ENCODE data around the gene UNC119. TPM values are rescaled to one million over a fixed set of nuclear protein-coding genes. Genes with fewer than 3 reads are reported as not detected.

The UNC119 gene
- total and polyA plus RNA-seq, 8 donors, result 13.6 to 30.9 (median 17.2) TPM

DNA sequence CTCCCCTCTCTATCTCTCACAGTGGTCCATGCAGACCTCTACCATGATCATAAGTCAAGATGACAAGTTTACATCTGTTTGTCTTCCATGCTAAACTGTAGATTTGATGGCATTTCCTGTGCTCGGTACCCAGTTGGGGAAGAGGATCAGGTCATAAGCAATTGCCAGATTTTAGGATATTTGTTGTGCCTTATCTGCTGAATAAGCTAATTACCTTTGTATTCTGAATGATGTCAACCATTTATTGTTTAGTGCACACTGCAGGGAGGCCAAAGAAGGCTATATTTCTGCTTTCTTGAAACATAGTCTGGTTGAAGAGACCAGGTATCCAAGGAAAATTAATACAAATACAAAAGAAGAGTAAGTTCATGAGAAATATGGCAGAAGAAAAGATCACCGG, 30.1 kb upstream of the UNC119 start:
- Histone ChIP-seq H3K36me3 (peaks cover 3 to 59% (median 36%) of the 10 kb centered on the region in 4 donors), H3K27ac (no peak overlapping the region), H3K4me3 (no peak overlapping the region), H3K27me3 (no peaks in the 10 kb centered on the region), H3K4me1 (peaks cover 0 to 2% (median under 1%) of the 10 kb centered on the region in 4 donors), H3K9me3 (no peaks in the 10 kb centered on the region)
- DNase-seq, result no peak
- intact Hi-C loops (cut with DNase I; ENCODE audit: low total_unique reads), result no loop called here
- TF ChIP-seq, protein P1, sequence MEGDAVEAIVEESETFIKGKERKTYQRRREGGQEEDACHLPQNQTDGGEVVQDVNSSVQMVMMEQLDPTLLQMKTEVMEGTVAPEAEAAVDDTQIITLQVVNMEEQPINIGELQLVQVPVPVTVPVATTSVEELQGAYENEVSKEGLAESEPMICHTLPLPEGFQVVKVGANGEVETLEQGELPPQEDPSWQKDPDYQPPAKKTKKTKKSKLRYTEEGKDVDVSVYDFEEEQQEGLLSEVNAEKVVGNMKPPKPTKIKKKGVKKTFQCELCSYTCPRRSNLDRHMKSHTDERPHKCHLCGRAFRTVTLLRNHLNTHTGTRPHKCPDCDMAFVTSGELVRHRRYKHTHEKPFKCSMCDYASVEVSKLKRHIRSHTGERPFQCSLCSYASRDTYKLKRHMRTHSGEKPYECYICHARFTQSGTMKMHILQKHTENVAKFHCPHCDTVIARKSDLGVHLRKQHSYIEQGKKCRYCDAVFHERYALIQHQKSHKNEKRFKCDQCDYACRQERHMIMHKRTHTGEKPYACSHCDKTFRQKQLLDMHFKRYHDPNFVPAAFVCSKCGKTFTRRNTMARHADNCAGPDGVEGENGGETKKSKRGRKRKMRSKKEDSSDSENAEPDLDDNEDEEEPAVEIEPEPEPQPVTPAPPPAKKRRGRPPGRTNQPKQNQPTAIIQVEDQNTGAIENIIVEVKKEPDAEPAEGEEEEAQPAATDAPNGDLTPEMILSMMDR (IDR thresholded peaks at IDR 0.05), result no peak
- TF ChIP-seq POLR2A (IDR thresholded peaks at IDR 0.05), result no peak
- TF ChIP-seq POLR2AphosphoS5 (IDR thresholded peaks at IDR 0.05), result no peak
- TF ChIP-seq EP300 (IDR thresholded peaks at IDR 0.05), result no peak
- WGBS, 5 donors, result 92 to 99% (median 98%) methylated on average over 2 of the region's 2 CpGs

DNA sequence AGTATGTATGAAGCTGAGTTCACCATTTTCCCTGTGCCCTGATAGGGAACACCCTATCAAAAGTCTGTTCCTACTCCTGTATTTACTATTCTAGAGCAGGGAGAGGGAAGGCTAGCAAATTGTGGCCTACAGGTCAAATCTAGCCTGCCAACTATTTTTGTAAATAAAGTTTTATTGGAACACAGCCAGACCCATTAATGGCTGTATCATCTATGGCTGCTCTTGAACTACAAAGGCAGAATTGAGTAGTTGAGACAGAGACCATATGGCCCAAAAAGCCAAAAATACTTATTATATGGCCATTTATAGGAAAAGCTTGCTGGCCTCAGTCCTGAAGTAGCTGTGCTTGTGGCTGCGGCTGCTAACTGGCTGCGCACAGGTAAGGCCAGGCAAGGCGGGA, 28.5 kb upstream of the UNC119 start:
- TF ChIP-seq EP300 (IDR thresholded peaks at IDR 0.05), result no peak
- no peaks in the 10 kb centered on the region for H3K9me3 ChIP-seq
- no peak for DNase-seq
- WGBS, 5 donors, result 96 to 100% (median 99%) methylated on average over 3 of the region's 3 CpGs
- peaks cover 5 to 14% (median 9%) of the 10 kb centered on the region in 4 donors for H3K4me1 ChIP-seq
- no peak overlapping the region for H3K4me3 ChIP-seq
- H3K27ac ChIP-seq, result no peak overlapping the region
- peaks cover 3 to 52% (median 34%) of the 10 kb centered on the region in 4 donors for H3K36me3 ChIP-seq
- H3K27me3 ChIP-seq, result no peaks in the 10 kb centered on the region
- intact Hi-C loops (cut with DNase I; ENCODE audit: low total_unique reads), result no loop called here

DNA sequence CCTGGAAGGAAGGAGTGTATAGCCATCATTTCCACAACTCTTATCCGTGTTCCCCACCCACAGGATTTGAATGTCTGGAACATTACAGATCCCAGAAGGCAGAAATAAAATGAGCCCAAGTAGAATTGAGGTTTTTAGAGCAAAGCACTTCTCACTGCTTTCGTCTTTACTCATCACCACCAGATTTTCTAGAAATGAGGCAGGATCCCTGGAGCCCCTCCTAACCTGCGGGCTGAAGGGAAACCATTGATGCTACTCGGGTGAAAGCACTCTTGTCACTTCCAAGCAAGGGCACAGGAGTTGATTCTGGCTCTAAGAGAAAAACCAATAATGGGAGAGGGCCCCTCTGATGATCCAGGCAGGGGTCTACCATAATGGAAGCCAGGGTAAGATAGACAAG, 27.1 kb upstream of the UNC119 start:
- Histone ChIP-seq H3K4me1 (peaks cover 5 to 21% (median 10%) of the 10 kb centered on the region in 4 donors), H3K27ac (no peak overlapping the region), H3K27me3 (no peaks in the 10 kb centered on the region), H3K36me3 (peaks cover 0 to 38% (median 20%) of the 10 kb centered on the region in 4 donors), H3K9me3 (no peaks in the 10 kb centered on the region), H3K4me3 (no peak overlapping the region)
- intact Hi-C loops (cut with DNase I; ENCODE audit: low total_unique reads), result no loop called here
- no peak for TF ChIP-seq POLR2AphosphoS5 (IDR thresholded peaks at IDR 0.05)
- TF ChIP-seq, protein P1 (IDR thresholded peaks at IDR 0.05), result no peak
- TF ChIP-seq EP300 (IDR thresholded peaks at IDR 0.05), result no peak
- no peak for TF ChIP-seq POLR2A (IDR thresholded peaks at IDR 0.05)
- DNase-seq, result no peak
- WGBS, 5 donors, result 86 to 91% (median 88%) methylated on average over 4 of the region's 4 CpGs

DNA sequence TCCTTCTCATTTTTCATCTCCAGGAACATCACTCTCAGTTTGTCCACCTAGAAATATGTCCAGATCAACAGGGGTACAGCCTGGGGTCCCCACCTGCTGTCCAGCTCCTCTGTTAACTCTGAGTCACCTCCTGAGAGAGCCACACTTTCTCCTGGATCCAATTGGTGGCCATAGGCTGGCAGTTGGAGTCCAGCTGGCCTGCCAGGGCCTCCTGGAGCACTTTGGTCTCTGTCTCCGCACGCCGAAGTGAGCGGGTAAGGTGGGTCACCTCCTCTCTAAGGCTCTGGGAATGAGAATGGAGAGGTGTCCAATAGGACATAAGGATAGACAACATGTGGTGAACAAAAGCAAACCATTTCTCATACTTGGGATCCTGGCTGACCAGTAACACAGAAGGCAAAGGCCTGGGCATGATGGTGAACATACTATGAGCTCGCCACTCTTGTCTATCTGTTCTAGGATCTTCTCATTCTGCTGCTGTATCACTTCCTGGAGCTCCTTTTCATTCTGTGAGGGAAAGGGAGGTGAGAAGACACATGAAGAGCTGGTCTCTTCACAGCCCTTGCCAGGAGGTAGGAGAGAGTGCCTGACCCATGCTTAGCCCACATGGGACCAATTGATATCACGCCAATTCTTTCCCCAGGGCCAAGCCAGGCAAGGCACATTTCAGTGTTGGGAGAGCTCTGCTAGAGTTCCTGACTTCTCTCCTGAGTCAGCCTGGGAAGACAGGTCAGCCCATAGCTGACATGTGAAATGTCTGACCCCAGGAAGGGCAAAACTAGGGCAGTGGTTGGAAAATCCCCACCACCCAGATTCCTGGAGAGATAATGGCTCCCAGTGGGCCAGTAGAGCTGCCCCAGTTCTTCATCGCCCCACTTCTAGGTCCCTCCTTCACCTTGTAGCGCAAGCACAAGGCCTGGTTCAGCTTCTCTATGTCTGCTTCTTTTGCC, 26.1 kb upstream of the UNC119 start:
- TF ChIP-seq, protein P1 (IDR thresholded peaks at IDR 0.05), result no peak
- TF ChIP-seq EP300 (IDR thresholded peaks at IDR 0.05) (no peak), POLR2AphosphoS5 (IDR thresholded peaks at IDR 0.05) (no peak), POLR2A (IDR thresholded peaks at IDR 0.05) (no peak)
- DNase-seq, result no peak
- Histone ChIP-seq H3K27ac (no peak overlapping the region), H3K9me3 (no peaks in the 10 kb centered on the region), H3K36me3 (peaks cover 0 to 28% (median 11%) of the 10 kb centered on the region in 4 donors), H3K4me3 (no peak overlapping the region), H3K27me3 (no peaks in the 10 kb centered on the region), H3K4me1 (peaks cover 5 to 22% (median 10%) of the 10 kb centered on the region in 4 donors)
- intact Hi-C loops (cut with DNase I; ENCODE audit: low total_unique reads), result no loop called here
- WGBS, 5 donors, result 94 to 98% (median 96%) methylated on average over 8 of the region's 8 CpGs

DNA sequence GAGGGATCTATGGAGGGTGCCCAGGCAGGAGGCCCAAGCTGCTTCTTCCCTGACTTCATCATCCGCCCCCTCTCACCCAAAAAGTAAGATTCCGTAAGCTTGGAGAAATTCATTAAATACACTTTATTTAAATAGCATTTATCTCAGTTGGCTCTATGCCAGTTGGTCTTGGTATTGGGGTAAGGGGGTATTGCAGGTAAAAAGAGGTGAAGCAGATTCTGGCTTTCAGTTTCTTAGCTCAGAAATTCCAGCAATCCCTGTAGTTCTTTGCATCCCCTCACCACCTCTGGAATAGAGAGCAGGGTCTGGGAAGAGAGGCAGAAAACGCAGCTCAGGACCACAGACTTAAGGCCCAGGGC, 25.0 kb upstream of the UNC119 start:
- DNase-seq, result no peak
- H3K4me3 ChIP-seq, result no peak overlapping the region
- H3K36me3 ChIP-seq, result peaks cover 0 to 21% (median under 1%) of the 10 kb centered on the region in 4 donors
- TF ChIP-seq EP300 (IDR thresholded peaks at IDR 0.05) (no peak), POLR2AphosphoS5 (IDR thresholded peaks at IDR 0.05) (no peak), POLR2A (IDR thresholded peaks at IDR 0.05) (no peak)
- TF ChIP-seq, protein P1 (IDR thresholded peaks at IDR 0.05), result no peak
- intact Hi-C loops (cut with DNase I; ENCODE audit: low total_unique reads), result no loop called here
- peak overlapping the region in 1 of 5 donors; percentile 46 for H3K27ac ChIP-seq
- peaks cover 7 to 33% (median 16%) of the 10 kb centered on the region in 4 donors for H3K4me1 ChIP-seq
- H3K9me3 ChIP-seq, result no peaks in the 10 kb centered on the region
- no peaks in the 10 kb centered on the region for H3K27me3 ChIP-seq
- 88 to 100% (median 98%) methylated on average over 3 of the region's 3 CpGs for WGBS, 5 donors

All from stomach (tissue), 9 donors.